ENCODE results near the gene CCDC121.
"Not testable (repeated sequence)": the region's sequence is repeated elsewhere in the genome, so short reads cannot be mapped to it uniquely, and the experiment has no call there.

CCDC121 gene

DNA sequence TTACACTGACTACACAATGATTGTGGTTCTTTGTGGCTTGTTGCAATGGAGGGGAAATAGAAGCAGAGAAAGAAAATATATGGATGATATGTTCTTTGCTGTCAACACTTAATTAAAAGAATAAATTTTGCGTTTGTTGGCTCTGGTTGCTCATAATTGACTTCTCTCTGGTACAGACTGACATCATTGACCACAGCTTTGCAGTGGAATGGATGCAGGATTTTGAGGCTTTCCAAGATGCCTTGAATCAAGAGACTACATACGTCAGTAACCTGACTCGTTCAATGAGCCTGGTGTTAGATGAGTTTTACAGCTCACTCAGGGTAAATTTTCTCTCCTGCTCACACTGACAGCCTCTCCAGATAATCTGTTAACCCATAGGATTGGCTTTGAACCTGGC lies 9.9 kb upstream of the CCDC121 start:
- CTCF ChIA-PET = interaction anchor here (0.8 to 1.8 kb wide), 3 partner anchors 12 to 66 kb away, joined by 3 to 7 read pairs (median 4); no protein-coding TSS in a partner anchor
- TF ChIP-seq, protein P1, sequence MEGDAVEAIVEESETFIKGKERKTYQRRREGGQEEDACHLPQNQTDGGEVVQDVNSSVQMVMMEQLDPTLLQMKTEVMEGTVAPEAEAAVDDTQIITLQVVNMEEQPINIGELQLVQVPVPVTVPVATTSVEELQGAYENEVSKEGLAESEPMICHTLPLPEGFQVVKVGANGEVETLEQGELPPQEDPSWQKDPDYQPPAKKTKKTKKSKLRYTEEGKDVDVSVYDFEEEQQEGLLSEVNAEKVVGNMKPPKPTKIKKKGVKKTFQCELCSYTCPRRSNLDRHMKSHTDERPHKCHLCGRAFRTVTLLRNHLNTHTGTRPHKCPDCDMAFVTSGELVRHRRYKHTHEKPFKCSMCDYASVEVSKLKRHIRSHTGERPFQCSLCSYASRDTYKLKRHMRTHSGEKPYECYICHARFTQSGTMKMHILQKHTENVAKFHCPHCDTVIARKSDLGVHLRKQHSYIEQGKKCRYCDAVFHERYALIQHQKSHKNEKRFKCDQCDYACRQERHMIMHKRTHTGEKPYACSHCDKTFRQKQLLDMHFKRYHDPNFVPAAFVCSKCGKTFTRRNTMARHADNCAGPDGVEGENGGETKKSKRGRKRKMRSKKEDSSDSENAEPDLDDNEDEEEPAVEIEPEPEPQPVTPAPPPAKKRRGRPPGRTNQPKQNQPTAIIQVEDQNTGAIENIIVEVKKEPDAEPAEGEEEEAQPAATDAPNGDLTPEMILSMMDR (IDR thresholded peaks at IDR 0.05; ENCODE audit: control extremely low read depth, extremely low read depth, low read depth, missing control alignments) = no peak
- POLR2A ChIA-PET = no interaction called here
- no peak for DNase-seq (ENCODE audit: extremely low spot score)

DNA sequence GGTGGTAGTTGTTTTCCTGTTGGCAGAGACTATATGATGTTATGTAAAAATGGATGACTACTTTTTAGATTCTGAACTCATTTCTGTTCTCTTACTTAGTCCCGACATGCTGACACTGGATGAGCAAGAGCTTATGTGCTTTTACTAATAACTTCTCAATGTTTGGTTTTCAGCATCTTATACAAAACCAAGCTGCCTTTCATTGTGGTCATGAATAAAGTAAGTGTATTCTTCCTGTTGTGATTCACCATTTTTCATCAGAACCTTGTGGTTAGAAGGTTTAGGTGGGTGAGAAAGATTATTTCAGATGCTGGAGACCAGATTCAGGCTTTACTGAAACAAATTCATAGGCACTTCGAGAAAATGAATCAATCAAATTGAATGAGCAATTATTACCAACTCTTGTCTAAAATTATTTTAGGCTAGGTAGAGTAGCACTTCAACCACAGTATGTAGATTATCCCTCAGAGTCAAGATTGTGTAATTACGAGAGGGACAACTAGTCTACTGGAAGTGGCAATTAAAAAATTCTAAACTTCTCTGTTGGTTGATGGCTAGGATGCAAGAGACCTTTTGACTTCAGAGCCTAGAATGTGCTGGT lies 9.3 kb upstream of the CCDC121 start:
- POLR2A ChIA-PET = no interaction called here

DNA sequence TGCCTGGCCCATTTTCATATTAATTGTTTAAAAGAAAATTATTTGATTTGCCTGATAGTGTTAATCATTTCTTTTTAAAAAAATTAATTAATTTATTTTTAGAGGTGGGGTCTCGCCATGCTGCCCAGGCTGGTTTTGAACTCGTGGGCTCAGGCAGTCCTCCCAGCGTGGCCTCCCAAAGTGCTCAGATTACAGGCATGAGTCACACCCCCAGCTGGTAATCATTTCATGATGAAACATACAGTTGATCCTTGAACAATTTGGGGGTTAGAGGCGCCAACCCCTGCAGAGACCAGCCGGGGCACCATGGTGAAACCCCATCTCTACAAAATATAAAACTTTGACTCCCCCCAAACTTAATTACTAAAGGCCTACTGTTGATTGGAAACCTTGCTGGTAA lies 8.0 kb upstream of the CCDC121 start:
- CTCF ChIA-PET = no interaction called here
- POLR2A ChIA-PET = no interaction called here
- TF ChIP-seq, protein P1 (IDR thresholded peaks at IDR 0.05; ENCODE audit: control extremely low read depth, extremely low read depth, low read depth, missing control alignments) = no peak
- no peak for DNase-seq (ENCODE audit: extremely low spot score)

More for the DNA sequence above, 9.3 kb upstream of the CCDC121 start:
- CTCF ChIA-PET = interaction anchor here (1.2 to 1.8 kb wide), 2 partner anchors 46 to 66 kb away, joined by 4 to 7 read pairs; no protein-coding TSS in a partner anchor
- DNase-seq (ENCODE audit: extremely low spot score) = no peak
- TF ChIP-seq, protein P1 (IDR thresholded peaks at IDR 0.05; ENCODE audit: control extremely low read depth, extremely low read depth, low read depth, missing control alignments) = no peak

DNA sequence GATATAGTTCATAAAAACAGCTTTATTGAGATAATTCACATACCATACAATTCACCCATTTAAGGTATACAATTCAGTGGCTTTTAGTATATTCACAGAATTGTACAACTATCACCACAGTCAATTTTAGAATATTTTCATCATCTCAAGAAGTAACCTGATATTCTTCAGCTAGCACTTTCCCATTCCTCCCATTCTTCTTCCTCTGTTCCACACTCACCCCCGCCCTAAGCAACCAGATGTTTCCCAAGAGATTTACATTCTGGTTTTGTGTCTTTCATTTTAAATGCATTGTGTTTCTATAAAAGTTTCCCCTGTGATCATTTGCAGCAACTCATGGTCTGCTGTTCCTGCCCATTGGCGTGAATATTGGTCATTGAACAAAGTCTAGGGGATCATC lies 5.5 kb upstream of the CCDC121 start:
- TF ChIP-seq, protein P1 (IDR thresholded peaks at IDR 0.05; ENCODE audit: control extremely low read depth, extremely low read depth, low read depth, missing control alignments) = no peak
- ChIA-PET CTCF (no interaction called here), POLR2A (no interaction called here)

DNA sequence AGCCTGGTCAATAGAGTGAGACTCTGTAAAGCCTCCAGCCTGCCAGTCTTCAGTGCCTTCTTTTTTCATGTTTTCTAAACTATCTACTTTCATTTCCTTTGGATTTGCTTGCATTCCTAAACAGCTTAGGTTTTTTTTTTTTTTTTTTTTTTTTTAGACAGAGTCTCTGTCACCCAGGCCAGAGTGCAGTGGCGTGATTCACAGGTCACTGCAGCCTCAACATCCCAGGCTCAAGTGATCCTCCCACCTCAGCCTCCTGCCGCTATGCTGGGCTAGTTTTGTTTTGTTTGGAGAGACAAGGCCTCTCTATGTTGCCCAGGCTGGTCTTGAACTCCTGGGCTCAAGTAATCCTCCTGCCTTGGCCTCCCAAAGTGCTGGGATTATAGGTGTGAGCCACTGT lies 1.4 kb upstream of the CCDC121 start:
- DNase-seq (ENCODE audit: extremely low spot score); POLR2A ChIA-PET; CTCF ChIA-PET: not testable (repeated sequence)

More for the DNA sequence above, 5.5 kb upstream of the CCDC121 start:
- DNase-seq (ENCODE audit: extremely low spot score) = no peak

DNA sequence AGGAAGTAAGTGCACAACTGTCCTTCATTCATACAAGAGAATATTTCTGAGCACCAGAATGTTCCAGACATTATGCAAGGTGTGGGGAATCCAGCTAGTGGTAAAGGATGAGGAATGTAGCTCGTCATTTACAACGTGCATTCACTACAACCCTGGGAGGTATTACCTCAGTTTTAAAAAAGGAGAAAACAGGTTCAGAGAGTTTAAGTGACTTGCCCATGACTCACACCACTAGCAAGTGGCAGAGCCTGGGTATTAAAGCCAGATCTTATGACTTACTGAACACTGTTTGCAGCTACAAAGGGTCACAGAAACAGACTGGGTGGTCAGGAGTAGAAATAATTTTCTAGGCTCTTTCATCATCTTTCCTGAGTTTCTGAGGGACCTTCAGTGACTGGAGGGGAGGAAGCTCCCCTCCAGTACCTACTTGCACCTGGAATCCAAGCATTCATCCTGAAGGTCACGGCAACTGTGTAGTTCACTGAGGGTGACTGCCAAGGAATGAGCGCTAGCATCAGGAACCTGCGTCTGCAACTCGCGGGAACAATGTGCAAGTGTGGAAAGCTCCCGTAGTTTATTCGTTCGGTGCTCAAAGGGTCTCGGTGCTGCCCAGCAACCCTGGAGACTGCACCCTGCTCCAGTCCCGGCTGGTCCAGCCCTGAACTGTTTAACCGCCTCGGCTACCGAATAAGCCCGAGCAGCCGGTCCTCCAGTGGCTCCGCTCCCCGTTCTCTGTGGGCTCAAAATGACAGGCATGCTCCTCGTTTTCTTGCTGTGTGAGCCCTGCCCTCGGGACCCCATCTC lies 647 bp downstream of the CCDC121 start:
- TF ChIP-seq, protein P1 (IDR thresholded peaks at IDR 0.05; ENCODE audit: control extremely low read depth, extremely low read depth, low read depth, missing control alignments) = no peak
- ChIA-PET POLR2A (interaction anchor here (1.0 kb wide), 2 partner anchors 22 to 219 kb away, joined by 3 to 6 read pairs; partner anchors contain the start of gene PPM1G), CTCF (interaction anchor here (0.6 to 2.9 kb wide), 4 partner anchors 12 to 258 kb away, joined by 3 to 18 read pairs (median 4); partner anchors contain the start of gene EIF2B4)
- no peak for DNase-seq (ENCODE audit: extremely low spot score)

DNA sequence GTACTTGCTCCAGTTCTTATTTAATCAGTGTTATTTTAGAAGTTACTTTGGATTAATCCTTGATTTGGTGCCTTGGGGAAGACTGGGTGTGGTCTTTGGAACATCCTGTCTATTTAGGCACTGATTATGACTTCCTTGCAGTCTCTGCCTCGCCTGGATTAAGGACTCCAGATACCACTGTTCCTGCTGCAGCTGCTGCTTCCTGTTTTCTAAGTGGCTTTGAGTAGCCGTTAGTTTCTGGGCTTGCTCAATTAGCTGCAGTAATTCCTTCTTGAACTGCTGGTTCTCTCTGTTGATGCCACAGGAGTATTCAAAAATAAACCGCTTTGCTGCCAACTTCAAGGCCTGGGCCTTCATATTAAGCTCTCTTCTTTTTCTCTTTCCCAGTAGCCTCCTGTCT lies 1.9 kb downstream of the CCDC121 start:
- CTCF ChIA-PET = interaction anchor here (0.7 to 2.1 kb wide), 2 partner anchors 12 to 56 kb away, joined by 3 to 4 read pairs; no protein-coding TSS in a partner anchor
- POLR2A ChIA-PET; DNase-seq (ENCODE audit: extremely low spot score): not testable (repeated sequence)

DNA sequence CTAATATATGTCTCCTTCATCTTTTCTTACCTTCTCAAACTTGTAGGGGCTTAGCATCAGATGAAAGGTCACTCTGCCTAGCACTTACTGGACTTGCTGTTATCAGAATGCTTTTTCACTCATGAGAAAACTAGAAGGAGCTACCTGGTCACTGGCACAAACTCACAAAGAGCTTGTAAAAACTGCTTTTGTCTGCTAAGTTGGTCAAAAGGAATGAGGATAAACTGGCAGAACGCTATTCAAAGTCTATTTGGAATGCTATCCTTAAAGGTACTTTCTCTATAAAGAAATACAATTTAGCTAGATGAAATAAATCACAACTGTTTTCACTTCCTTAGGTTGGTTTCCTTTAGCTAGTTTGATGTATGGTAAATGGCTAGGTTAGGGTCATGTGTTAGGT lies 2.5 kb downstream of the CCDC121 start:
- POLR2A ChIA-PET; DNase-seq (ENCODE audit: extremely low spot score): not testable (repeated sequence)
- CTCF ChIA-PET = interaction anchor here (0.7 to 2.1 kb wide), 2 partner anchors 11 to 57 kb away, joined by 3 to 4 read pairs; no protein-coding TSS in a partner anchor

Data from GM10248 (cell line).